Measurements from ENCODE around the gene ZNF678. TPM values are rescaled to one million over a fixed set of nuclear protein-coding genes. Genes with fewer than 3 reads are reported as not detected.

ZNF678 gene
- total RNA-seq, 4 donors from 2014 or later = 9.7 to 51.4 (median 18.6) TPM

GRCh38 chr1:227568593-227568992 is 5.2 kb downstream of the ZNF678 start:
- no peak for TF ChIP-seq POLR2A (IDR thresholded peaks at IDR 0.05)
- TF ChIP-seq, protein P1, sequence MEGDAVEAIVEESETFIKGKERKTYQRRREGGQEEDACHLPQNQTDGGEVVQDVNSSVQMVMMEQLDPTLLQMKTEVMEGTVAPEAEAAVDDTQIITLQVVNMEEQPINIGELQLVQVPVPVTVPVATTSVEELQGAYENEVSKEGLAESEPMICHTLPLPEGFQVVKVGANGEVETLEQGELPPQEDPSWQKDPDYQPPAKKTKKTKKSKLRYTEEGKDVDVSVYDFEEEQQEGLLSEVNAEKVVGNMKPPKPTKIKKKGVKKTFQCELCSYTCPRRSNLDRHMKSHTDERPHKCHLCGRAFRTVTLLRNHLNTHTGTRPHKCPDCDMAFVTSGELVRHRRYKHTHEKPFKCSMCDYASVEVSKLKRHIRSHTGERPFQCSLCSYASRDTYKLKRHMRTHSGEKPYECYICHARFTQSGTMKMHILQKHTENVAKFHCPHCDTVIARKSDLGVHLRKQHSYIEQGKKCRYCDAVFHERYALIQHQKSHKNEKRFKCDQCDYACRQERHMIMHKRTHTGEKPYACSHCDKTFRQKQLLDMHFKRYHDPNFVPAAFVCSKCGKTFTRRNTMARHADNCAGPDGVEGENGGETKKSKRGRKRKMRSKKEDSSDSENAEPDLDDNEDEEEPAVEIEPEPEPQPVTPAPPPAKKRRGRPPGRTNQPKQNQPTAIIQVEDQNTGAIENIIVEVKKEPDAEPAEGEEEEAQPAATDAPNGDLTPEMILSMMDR (IDR thresholded peaks at IDR 0.05) = no peak
- Histone ChIP-seq H3K4me3 (no peak overlapping the region), H3K9me3 (no peaks in the 10 kb centered on the region), H3K4me1 (peaks cover 0 to 7% of the 10 kb centered on the region in 2 donors), H3K36me3 (no peaks in the 10 kb centered on the region), H3K27me3 (no peaks in the 10 kb centered on the region), H3K27ac (no peak overlapping the region)
- no peak for DNase-seq
- intact Hi-C loops (cut with DNase I; ENCODE audit: low total_unique reads) = no loop called here

GRCh38 chr1:227572752-227573151 is 9.4 kb downstream of the ZNF678 start:
- Histone ChIP-seq H3K4me1 (no peaks in the 10 kb centered on the region), H3K4me3 (no peak overlapping the region), H3K9me3 (no peaks in the 10 kb centered on the region), H3K27ac (no peak overlapping the region), H3K27me3 (no peaks in the 10 kb centered on the region), H3K36me3 (no peaks in the 10 kb centered on the region)
- TF ChIP-seq, protein P1 (IDR thresholded peaks at IDR 0.05) = no peak
- TF ChIP-seq POLR2A (IDR thresholded peaks at IDR 0.05) = no peak
- no peak for DNase-seq
- intact Hi-C loops (cut with DNase I; ENCODE audit: low total_unique reads) = no loop called here

DNA sequence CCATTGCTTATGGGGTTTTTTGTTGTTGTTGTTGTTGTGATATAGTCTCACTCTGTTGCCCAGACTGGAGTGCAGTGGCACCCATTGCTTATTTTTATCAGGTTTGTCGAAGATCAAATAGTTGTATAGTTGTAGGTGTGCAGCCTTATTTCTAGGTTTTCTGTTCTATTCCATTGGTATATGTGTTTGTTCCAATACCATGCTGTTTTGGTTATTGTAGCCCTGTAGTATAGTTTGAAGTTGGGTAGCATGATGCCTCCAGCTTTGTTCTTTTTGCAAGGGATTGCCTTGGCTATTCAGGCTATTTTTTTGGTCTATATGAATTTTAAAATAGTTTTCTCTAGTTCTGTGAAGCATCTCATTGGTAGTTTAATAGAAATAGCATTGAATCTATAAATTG is 11.6 kb downstream of the ZNF678 start:
- Histone ChIP-seq H3K9me3 (no peaks in the 10 kb centered on the region), H3K4me3 (no peak overlapping the region), H3K36me3 (no peaks in the 10 kb centered on the region), H3K4me1 (no peaks in the 10 kb centered on the region), H3K27me3 (no peaks in the 10 kb centered on the region), H3K27ac (no peak overlapping the region)
- intact Hi-C loops (cut with DNase I; ENCODE audit: low total_unique reads) = no loop called here
- no peak for DNase-seq
- no peak for TF ChIP-seq POLR2A (IDR thresholded peaks at IDR 0.05)
- TF ChIP-seq, protein P1 (IDR thresholded peaks at IDR 0.05) = no peak

GRCh38 chr1:227576189-227576588 is 12.8 kb downstream of the ZNF678 start:
- Histone ChIP-seq H3K9me3 (no peaks in the 10 kb centered on the region), H3K27me3 (no peaks in the 10 kb centered on the region), H3K27ac (no peak overlapping the region), H3K4me1 (no peaks in the 10 kb centered on the region), H3K4me3 (no peak overlapping the region), H3K36me3 (no peaks in the 10 kb centered on the region)
- intact Hi-C loops (cut with DNase I; ENCODE audit: low total_unique reads) = no loop called here
- DNase-seq = no peak
- TF ChIP-seq, protein P1 (IDR thresholded peaks at IDR 0.05) = no peak
- no peak for TF ChIP-seq POLR2A (IDR thresholded peaks at IDR 0.05)

DNA sequence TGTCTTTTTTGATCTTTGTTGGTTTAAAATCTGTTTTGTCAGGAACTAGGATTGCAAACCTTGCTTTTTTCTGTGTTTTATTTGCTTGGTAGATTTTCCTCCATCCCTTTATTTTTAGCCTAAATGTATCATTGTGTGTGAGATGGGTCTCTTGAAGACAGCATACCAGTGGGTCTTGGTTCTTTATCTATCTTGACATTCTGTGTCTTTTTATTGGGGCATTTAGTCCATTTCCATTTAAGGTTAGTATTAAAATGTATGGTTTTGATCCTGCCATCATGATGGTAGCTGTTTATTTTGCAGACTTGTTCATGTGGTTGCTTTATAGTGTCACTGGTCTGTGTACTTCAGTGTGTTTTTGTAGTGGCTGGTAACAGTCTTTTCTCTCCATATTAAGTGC is 14.1 kb downstream of the ZNF678 start:
- Histone ChIP-seq H3K27ac (no peak overlapping the region), H3K27me3 (no peaks in the 10 kb centered on the region), H3K36me3 (no peaks in the 10 kb centered on the region), H3K4me3 (no peak overlapping the region), H3K9me3 (no peaks in the 10 kb centered on the region), H3K4me1 (no peaks in the 10 kb centered on the region)
- no peak for TF ChIP-seq POLR2A (IDR thresholded peaks at IDR 0.05)
- TF ChIP-seq, protein P1 (IDR thresholded peaks at IDR 0.05) = no peak
- intact Hi-C loops (cut with DNase I; ENCODE audit: low total_unique reads) = no loop called here
- DNase-seq = no peak
